GM04503 (cell line): ENCODE measurements around the gene FKBP14.
"Not testable (repeated sequence)": the region's sequence is repeated elsewhere in the genome, so short reads cannot be mapped to it uniquely, and the experiment has no call there.

ENCODE experiments used
- DNase-seq: peaks from one replicate; pipeline ENCODE4 v3.0.0-alpha.2; 2012; ENCODE audit warnings: low read depth

Gene FKBP14

GRCh38 chr7:30026229-30027064 lies at the start of gene FKBP14:
FKBP14 (minus strand) TSS chr7:30026702; CDS start chr7:30026508, 194 bp downstream.
- peak; percentile 97 for DNase-seq

- no peak for DNase-seq
Measured at GRCh38 chr7:30074422-30075030, 48.0 kb upstream of the FKBP14 start.

DNA sequence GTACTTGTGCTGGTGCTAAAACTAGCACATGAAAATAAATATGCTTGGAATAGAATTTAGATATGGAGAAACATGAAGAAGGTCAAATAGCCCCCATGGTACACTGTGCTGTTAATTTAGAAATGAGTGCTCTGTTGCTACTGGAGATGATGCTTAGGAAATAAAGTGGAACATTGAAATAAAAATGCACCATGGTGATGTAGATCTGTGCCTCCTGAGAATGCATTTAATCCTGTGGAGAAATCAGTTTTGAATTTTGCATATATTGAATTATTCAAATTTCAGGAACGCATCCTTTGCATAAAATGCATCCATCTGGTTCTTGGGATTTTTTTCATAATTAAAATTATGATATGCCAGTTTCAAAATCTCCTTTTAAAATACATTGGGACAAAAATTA lies 46.2 kb upstream of the FKBP14 start:
- DNase-seq, result no peak

DNA sequence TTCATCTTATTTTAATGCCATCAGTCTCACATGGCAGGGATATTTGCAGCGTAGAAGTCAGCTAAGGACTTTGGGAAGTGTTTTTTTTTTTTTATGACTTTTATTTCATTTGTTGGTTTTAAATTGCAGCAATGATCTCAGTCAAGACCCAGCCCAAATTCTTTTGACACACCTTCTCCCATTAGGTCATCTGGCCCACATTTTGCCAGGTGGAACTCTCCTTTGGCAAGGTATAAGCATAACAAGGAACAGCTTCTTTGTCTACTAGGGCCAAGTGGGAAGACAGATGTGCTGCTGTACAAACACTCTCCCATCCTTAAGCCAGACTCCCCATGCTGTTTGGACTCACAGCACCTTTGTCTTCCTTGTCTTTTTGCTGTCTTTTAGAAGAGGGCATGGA lies 43.5 kb upstream of the FKBP14 start:
- DNase-seq, result no peak

GRCh38 chr7:30069096-30069867 lies 42.8 kb upstream of the FKBP14 start:
- no peak for DNase-seq

DNA sequence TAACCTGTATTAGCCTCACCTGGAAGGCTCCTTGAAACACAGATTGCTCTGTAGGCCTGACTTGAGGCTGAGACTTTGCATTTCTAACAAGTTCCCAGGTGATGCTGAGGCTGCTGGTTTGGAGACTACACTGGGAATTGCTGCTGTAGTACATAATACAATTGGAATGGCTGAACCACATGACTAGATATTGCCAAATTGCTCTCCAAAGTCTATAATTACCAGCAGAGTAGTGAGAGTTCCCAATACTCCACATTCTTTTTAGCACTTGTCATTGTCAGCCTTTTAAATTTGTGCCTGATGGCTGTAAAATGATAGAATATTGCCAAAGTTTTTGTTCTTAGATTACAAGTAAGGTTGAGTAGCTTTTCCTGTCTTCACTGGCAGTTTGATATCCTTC lies 41.6 kb upstream of the FKBP14 start:
- peak; percentile 94 for DNase-seq

- no peak for DNase-seq
Measured at GRCh38 chr7:30066687-30067086, 40.2 kb upstream of the FKBP14 start.

- no peak for DNase-seq
Measured at GRCh38 chr7:30065746-30066145, 39.2 kb upstream of the FKBP14 start.

DNA sequence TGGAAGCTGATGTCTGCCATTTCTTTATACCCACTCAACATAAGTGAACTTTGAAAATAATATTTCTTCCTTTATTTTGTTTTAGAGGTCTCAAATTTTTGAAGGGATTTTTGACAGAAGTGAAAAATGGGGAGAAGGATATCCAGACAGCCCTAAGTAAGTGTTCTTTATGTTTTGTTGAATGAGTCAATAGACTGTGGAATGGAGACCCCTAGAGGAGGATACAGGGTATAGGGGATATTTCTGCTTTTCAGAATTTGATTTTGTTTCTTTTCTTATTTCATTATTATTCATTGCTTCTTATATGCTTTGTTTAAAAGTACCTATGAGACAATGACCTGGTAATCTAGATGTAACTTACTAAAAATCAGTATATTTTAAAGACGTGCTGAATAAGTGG lies 36.1 kb upstream of the FKBP14 start:
- no peak for DNase-seq

GRCh38 chr7:30061786-30062185 lies 35.3 kb upstream of the FKBP14 start:
- DNase-seq, result not testable (repeated sequence)

DNA sequence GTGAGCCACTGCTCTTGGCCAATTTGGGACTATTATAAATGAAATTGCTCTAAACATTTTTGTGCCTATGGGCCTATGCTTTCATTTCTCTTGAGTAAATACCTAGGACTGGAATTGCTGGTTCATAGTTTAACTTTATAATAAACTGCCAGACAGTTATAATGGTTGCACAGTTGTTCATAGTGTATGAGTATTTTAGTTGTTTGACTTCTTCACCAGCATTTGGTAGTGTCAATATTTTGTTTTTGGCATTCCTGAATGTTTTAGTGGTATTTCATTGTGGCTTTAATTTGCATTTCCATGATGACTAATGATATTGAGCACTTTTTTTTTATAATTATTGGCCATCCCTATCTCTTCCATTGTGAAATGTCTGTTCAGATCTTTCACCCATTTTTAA lies 31.2 kb upstream of the FKBP14 start:
- DNase-seq, result peak; percentile 37

- DNase-seq, result no peak
Measured at GRCh38 chr7:30053068-30053467, 26.6 kb upstream of the FKBP14 start.

DNA sequence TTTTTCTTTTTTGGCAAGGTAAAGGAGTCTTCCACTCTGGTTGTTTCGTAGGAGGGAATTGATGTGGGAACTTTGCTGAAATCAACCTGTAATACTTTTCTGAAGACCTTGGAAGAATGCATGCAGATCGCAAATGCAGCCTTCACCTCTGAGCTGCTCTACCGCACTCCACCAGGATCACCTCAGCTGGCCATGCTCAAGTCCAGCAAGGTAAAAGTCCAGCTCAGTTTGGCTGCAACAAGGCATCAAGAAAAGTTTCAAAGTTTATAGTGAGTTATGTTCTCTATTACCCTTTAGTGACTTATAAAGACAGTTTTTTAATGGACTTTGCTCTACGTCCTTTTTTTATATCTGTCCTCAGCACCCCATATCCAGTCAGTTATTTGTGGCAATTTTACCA lies 22.7 kb upstream of the FKBP14 start:
- DNase-seq, result no peak

GRCh38 chr7:30048582-30048981 lies 22.1 kb upstream of the FKBP14 start:
- no peak for DNase-seq

DNA sequence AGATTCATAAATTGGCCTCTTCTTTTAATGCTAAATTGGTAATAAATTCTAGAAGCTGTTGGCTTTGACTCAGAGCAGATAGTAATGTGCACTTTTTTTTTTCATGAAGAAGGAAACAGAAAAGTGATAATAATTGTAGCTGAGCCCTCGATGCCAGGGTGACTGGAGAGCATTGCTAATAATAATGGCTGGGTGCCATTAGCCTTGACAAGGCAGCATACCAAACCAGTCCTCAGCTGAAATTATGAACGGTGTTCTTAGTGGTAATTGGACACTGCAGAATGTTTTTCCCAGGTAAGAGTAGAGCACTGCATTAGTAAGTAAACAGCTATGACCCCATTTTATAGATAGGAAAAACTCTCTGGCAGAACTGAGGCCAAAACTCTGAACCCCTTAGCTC lies 20.6 kb upstream of the FKBP14 start:
- no peak for DNase-seq

- no peak for DNase-seq
Measured at GRCh38 chr7:30046127-30046770, 19.7 kb upstream of the FKBP14 start.

- no peak for DNase-seq
Measured at GRCh38 chr7:30041526-30042269, 15.2 kb upstream of the FKBP14 start.

- no peak for DNase-seq
Measured at GRCh38 chr7:30040938-30041337, 14.4 kb upstream of the FKBP14 start.

DNA sequence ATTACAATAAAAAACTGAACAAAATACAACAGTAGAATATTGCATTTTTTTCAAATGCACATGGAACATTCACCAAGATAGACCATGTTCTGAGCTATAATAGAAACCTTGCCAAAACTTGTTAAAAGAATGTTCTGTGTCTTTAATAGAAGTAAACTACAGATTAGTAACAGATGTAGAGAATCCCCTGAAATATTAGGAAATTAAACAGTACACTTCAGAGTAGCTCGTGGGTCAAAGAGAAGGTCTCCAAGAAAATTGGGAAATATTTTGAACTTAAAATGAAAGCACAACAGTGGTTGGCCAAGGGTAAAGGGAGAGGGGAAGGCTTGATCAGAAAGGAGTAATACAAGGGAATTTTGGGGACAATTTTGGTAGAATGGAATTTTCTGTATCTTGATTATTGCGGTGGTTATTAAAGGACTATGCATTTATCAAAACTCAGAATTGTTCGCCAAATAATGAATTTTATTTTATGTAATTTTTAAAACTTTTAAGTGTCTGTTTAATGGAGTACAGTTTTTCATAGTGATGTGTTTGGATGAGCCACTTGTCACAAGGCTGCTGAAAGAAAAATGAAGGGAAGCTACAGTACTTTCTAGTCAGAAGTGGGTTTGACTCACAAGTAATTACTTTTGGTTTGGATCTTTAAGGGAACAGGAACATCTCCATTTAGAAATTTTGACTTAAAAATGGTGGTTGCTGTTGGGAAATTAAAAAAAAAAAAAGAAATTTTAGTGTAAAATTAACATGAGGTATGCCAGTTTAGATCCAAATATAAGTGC lies 11.9 kb upstream of the FKBP14 start:
- DNase-seq, result peak; percentile 22

GRCh38 chr7:30036220-30036619 lies 9.7 kb upstream of the FKBP14 start:
- DNase-seq, result no peak

GRCh38 chr7:30034501-30034900 lies 8.0 kb upstream of the FKBP14 start:
- DNase-seq, result no peak
